ENCODE data around the gene SLC6A3.

DNA sequence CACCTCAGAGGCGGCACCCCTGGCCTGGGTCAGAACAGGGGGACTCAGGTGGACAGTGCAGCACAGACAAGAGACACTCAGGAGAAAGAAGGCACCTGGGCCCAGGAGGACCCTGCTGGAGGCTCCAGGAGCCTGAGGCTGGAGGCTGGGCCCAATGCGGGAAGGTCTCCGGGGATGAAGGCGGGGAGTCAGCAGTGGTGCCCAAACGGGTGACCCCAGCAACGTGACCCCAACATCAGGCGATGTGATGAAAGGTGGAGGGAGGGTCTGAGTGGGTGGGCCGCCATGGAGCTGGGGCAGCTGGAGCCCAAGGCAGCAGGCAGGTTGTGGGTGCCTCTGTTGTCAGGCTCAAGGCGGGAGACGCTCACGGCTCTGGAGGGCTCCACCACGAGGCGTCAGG, 41.0 kb upstream of the SLC6A3 start:
- no peak for TF ChIP-seq POLR2AphosphoS5 (IDR thresholded peaks at IDR 0.05; ENCODE audit: low read depth, low read length)
- TF ChIP-seq, protein P1, sequence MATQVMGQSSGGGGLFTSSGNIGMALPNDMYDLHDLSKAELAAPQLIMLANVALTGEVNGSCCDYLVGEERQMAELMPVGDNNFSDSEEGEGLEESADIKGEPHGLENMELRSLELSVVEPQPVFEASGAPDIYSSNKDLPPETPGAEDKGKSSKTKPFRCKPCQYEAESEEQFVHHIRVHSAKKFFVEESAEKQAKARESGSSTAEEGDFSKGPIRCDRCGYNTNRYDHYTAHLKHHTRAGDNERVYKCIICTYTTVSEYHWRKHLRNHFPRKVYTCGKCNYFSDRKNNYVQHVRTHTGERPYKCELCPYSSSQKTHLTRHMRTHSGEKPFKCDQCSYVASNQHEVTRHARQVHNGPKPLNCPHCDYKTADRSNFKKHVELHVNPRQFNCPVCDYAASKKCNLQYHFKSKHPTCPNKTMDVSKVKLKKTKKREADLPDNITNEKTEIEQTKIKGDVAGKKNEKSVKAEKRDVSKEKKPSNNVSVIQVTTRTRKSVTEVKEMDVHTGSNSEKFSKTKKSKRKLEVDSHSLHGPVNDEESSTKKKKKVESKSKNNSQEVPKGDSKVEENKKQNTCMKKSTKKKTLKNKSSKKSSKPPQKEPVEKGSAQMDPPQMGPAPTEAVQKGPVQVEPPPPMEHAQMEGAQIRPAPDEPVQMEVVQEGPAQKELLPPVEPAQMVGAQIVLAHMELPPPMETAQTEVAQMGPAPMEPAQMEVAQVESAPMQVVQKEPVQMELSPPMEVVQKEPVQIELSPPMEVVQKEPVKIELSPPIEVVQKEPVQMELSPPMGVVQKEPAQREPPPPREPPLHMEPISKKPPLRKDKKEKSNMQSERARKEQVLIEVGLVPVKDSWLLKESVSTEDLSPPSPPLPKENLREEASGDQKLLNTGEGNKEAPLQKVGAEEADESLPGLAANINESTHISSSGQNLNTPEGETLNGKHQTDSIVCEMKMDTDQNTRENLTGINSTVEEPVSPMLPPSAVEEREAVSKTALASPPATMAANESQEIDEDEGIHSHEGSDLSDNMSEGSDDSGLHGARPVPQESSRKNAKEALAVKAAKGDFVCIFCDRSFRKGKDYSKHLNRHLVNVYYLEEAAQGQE (IDR thresholded peaks at IDR 0.05; ENCODE audit: insufficient read depth in 1 of 2, low read depth in 2 of 2, low read length in 2 of 2) = no peak
